ENCODE measurements around the gene FRMD4A. TPM values are rescaled to one million over a fixed set of nuclear protein-coding genes. Genes with fewer than 3 reads are reported as not detected.

FRMD4A gene
- total and polyA plus RNA-seq, 10 of the 15 experiments (the other 5 are each of a cell fraction or from before 2014, with no cell fraction given) = 17.8 to 75.2 (median 39.1) TPM

- H3K36me3 ChIP-seq (ENCODE audit: control insufficient read depth in 2 of 2, insufficient read depth in 2 of 2, low read length in 1 of 2) = peaks cover 3 to 6% of the 10 kb centered on the region in 2 experiments; a peak in 3 of 4 replicates
- no peak overlapping the region for H3K4me2 ChIP-seq (ENCODE audit: control insufficient read depth, insufficient read depth)
- no peaks in the 10 kb centered on the region for H3K27me3 ChIP-seq (replicated peaks in 1 of 2; ENCODE audit: control insufficient read depth in 2 of 2, insufficient read depth in 2 of 2, low read length in 1 of 2)
- 76% methylated on average over 7 of the region's 7 CpGs for WGBS (ENCODE audit: insufficient coverage, insufficient replicate concordance, low lambda C conversion rate, missing lambda C conversion rate)
- ChIA-PET SMC1A (ENCODE audit: uncharacterized antibody, unreplicated experiment) (no interaction called here), RAD21 (ENCODE audit: unreplicated experiment) (no interaction called here), CTCF (interaction anchor here (0.8 to 1.4 kb wide), 6 partner anchors 9 to 158 kb away, joined by 3 to 5 read pairs (median 3); no protein-coding TSS in a partner anchor), POLR2A (no interaction called here)
- H3K4me3 ChIP-seq = no peak overlapping the region
- no TSS peak for BruUV-seq (replicated peaks)
- intact Hi-C loops (cut with micrococcal nuclease; ENCODE audit: unreplicated experiment) (no loop called here), in situ Hi-C loops (cut with MboI) (no loop called here)
- H3K79me2 ChIP-seq (ENCODE audit: control insufficient read depth, insufficient read depth, low read length) = no peaks in the 10 kb centered on the region
- H2AFZ ChIP-seq (ENCODE audit: control insufficient read depth, low read depth, low read length) = no peak overlapping the region
- H3K27ac ChIP-seq (ENCODE audit: control insufficient read depth, insufficient read depth) = no peak overlapping the region
- no peak for ATAC-seq
- no peak for DNase-seq (ENCODE audit: low read depth, low spot score)
- TF ChIP-seq RB1 (IDR thresholded peaks at IDR 0.05; ENCODE audit: borderline replicate concordance) = no peak
- TF ChIP-seq NFYA (IDR thresholded peaks at IDR 0.05; ENCODE audit: borderline replicate concordance, low read depth, low read length) = no peak
- no peak for TF ChIP-seq BHLHE40 (IDR thresholded peaks at IDR 0.05; ENCODE audit: borderline replicate concordance in 1 of 2, low read depth in 2 of 2, low read length in 1 of 2)
- no peak for TF ChIP-seq MXI1 (IDR thresholded peaks at IDR 0.05; ENCODE audit: low read depth, low read length)
- TF ChIP-seq, protein P1, sequence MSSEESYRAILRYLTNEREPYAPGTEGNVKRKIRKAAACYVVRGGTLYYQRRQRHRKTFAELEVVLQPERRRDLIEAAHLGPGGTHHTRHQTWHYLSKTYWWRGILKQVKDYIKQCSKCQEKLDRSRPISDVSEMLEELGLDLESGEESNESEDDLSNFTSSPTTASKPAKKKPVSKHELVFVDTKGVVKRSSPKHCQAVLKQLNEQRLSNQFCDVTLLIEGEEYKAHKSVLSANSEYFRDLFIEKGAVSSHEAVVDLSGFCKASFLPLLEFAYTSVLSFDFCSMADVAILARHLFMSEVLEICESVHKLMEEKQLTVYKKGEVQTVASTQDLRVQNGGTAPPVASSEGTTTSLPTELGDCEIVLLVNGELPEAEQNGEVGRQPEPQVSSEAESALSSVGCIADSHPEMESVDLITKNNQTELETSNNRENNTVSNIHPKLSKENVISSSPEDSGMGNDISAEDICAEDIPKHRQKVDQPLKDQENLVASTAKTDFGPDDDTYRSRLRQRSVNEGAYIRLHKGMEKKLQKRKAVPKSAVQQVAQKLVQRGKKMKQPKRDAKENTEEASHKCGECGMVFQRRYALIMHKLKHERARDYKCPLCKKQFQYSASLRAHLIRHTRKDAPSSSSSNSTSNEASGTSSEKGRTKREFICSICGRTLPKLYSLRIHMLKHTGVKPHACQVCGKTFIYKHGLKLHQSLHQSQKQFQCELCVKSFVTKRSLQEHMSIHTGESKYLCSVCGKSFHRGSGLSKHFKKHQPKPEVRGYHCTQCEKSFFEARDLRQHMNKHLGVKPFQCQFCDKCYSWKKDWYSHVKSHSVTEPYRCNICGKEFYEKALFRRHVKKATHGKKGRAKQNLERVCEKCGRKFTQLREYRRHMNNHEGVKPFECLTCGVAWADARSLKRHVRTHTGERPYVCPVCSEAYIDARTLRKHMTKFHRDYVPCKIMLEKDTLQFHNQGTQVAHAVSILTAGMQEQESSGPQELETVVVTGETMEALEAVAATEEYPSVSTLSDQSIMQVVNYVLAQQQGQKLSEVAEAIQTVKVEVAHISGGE (CRISPR knock-in tag; IDR thresholded peaks at IDR 0.05) = no peak
- TF ChIP-seq ZZZ3 (IDR thresholded peaks at IDR 0.05; ENCODE audit: control insufficient read depth, insufficient read length, low read depth) = no peak
- TF ChIP-seq KLF5 (IDR thresholded peaks at IDR 0.05; ENCODE audit: partially characterized antibody) = no peak
- no peak for TF ChIP-seq ZNF274 (IDR thresholded peaks at IDR 0.05; ENCODE audit: insufficient read depth, insufficient read length)
- no peak for TF ChIP-seq BCL11A (IDR thresholded peaks at IDR 0.05; ENCODE audit: low read depth, low read length)
- TF ChIP-seq SUZ12 (IDR thresholded peaks at IDR 0.05; ENCODE audit: unreplicated experiment) = no peak
- no peak for TF ChIP-seq EED (IDR thresholded peaks at IDR 0.05; ENCODE audit: low read depth)
- TF ChIP-seq JUND (IDR thresholded peaks at IDR 0.05; ENCODE audit: low read depth, low read length) = no peak
- no peak for TF ChIP-seq MTA3 (IDR thresholded peaks at IDR 0.05; ENCODE audit: borderline replicate concordance, low read length)
- no peak for TF ChIP-seq BRCA1 (IDR thresholded peaks at IDR 0.05; ENCODE audit: low read depth, low read length)
- TF ChIP-seq CBX3 (IDR thresholded peaks at IDR 0.05; ENCODE audit: borderline replicate concordance, low read depth) = no peak
- no peaks in the 10 kb centered on the region for H3K9me3 ChIP-seq (replicated peaks; ENCODE audit: control insufficient read depth, insufficient read depth, low read length)
- no peak overlapping the region for H3K9ac ChIP-seq (ENCODE audit: control insufficient read depth, insufficient read depth, low read length)
- H3K4me1 ChIP-seq (ENCODE audit: control insufficient read depth, insufficient read depth, low read length) = no peaks in the 10 kb centered on the region
- no peak for FAIRE-seq
- H4K20me1 ChIP-seq (ENCODE audit: control insufficient read depth, insufficient read depth) = no peaks in the 10 kb centered on the region
Measured at GRCh38 chr10:13628661-13629060, 702.1 kb downstream of the FRMD4A start.

All from GM12878 (cell line).